ENCODE data around the gene CPXM2.

CPXM2 gene

GRCh38 chr10:123836418-123837145 lies 55.0 kb downstream of the CPXM2 start:
- Histone ChIP-seq H3K79me2 (no peaks in the 10 kb centered on the region), H3K9me3 (ENCODE audit: control insufficient read depth, low read length) (no peaks in the 10 kb centered on the region), H3K4me3 (ENCODE audit: low read depth, low read length) (no peak overlapping the region), H3K9ac (no peak overlapping the region), H3K4me1 (no peaks in the 10 kb centered on the region), H3K4me2 (ENCODE audit: low read length) (no peak overlapping the region), H3K27me3 (ENCODE audit: control insufficient read depth, insufficient read depth, low read length) (no peaks in the 10 kb centered on the region), H3K27ac (no peak overlapping the region), H2AFZ (no peak overlapping the region), H3K36me3 (ENCODE audit: control insufficient read depth, insufficient read depth, low read length) (no peaks in the 10 kb centered on the region)
- TF ChIP-seq CTCF (IDR thresholded peaks at IDR 0.05), result no peak

- TF ChIP-seq CTCF (IDR thresholded peaks at IDR 0.05), result no peak
- H3K27ac ChIP-seq, result no peak overlapping the region
Measured at GRCh38 chr10:123835575-123835974, 56.0 kb downstream of the CPXM2 start.

GRCh38 chr10:123833170-123833850 lies 58.3 kb downstream of the CPXM2 start:
- Histone ChIP-seq H3K4me2 (ENCODE audit: low read length) (no peak overlapping the region), H2AFZ (no peak overlapping the region), H3K79me2 (no peaks in the 10 kb centered on the region), H3K27me3 (ENCODE audit: control insufficient read depth, insufficient read depth, low read length) (no peaks in the 10 kb centered on the region), H3K36me3 (ENCODE audit: control insufficient read depth, insufficient read depth, low read length) (no peaks in the 10 kb centered on the region), H3K9ac (no peak overlapping the region), H3K4me3 (ENCODE audit: low read depth, low read length) (no peak overlapping the region), H3K9me3 (ENCODE audit: control insufficient read depth, low read length) (no peaks in the 10 kb centered on the region), H3K4me1 (no peaks in the 10 kb centered on the region), H3K27ac (no peak overlapping the region)
- no peak for TF ChIP-seq CTCF (IDR thresholded peaks at IDR 0.05)

More at GRCh38 chr10:123835575-123835974, 56.0 kb downstream of the CPXM2 start:
- H3K4me3 ChIP-seq (ENCODE audit: low read depth, low read length), result no peak overlapping the region
- no peaks in the 10 kb centered on the region for H3K9me3 ChIP-seq (ENCODE audit: control insufficient read depth, low read length)
- H3K36me3 ChIP-seq (ENCODE audit: control insufficient read depth, insufficient read depth, low read length), result no peaks in the 10 kb centered on the region
- no peak overlapping the region for H3K4me2 ChIP-seq (ENCODE audit: low read length)
- H3K27me3 ChIP-seq (ENCODE audit: control insufficient read depth, insufficient read depth, low read length), result no peaks in the 10 kb centered on the region
- H2AFZ ChIP-seq, result no peak overlapping the region
- H3K9ac ChIP-seq, result no peak overlapping the region
- no peaks in the 10 kb centered on the region for H3K79me2 ChIP-seq
- no peaks in the 10 kb centered on the region for H3K4me1 ChIP-seq

GRCh38 chr10:123831259-123831658 lies 60.3 kb downstream of the CPXM2 start:
- Histone ChIP-seq H3K9me3 (ENCODE audit: control insufficient read depth, low read length) (no peaks in the 10 kb centered on the region), H3K9ac (no peak overlapping the region), H3K4me1 (no peaks in the 10 kb centered on the region), H3K4me3 (ENCODE audit: low read depth, low read length) (no peak overlapping the region), H2AFZ (no peak overlapping the region), H3K27me3 (ENCODE audit: control insufficient read depth, insufficient read depth, low read length) (no peaks in the 10 kb centered on the region), H3K4me2 (ENCODE audit: low read length) (no peak overlapping the region), H3K27ac (no peak overlapping the region), H3K36me3 (ENCODE audit: control insufficient read depth, insufficient read depth, low read length) (no peaks in the 10 kb centered on the region), H3K79me2 (no peaks in the 10 kb centered on the region)
- TF ChIP-seq CTCF (IDR thresholded peaks at IDR 0.05), result no peak

Measured in parathyroid adenoma (tissue), 2 donors.